ENCODE data around the gene MIEF1.
"Not testable (repeated sequence)": the region's sequence is repeated elsewhere in the genome, so short reads cannot be mapped to it uniquely, and the experiment has no call there.

MIEF1 gene

GRCh38 chr22:39489094-39490068 is 12.7 kb upstream of the MIEF1 start:
- in situ Hi-C loops (cut with MboI; ENCODE audit: low sequenced_read_pairs) = no loop called here

DNA sequence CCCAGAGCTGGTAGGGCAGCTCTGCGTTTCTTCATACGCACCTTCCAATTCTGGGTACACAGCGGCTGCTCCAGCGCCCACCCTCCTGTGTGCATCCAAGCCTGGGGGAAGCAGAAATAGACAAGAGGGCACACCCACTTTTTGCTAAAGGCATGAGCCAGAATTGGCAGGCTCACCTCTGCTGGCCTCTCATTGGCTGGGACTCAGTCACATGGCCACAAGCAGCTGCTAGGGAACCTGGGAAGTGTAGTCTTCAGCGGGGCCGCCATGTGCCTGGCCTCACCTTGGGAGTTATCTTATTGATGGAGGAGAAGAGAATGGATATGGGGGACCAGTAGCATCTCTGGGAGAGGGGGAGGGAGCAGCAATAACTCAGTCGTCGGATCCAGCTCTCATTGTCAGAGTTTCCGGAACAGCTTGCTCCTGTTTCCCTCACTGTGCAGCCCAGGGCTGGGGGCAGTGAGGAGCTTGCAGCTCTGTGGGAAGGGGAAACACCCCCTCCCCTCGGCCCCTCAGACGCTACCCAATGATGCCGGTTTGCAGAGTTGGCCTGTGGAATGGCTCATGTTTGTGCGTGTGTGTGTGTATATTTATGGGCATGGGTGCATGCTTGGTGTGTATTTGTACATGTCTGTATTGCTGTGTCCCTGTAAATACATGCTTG is 11.8 kb upstream of the MIEF1 start:
- in situ Hi-C loops (cut with MboI; ENCODE audit: low sequenced_read_pairs) = no loop called here

DNA sequence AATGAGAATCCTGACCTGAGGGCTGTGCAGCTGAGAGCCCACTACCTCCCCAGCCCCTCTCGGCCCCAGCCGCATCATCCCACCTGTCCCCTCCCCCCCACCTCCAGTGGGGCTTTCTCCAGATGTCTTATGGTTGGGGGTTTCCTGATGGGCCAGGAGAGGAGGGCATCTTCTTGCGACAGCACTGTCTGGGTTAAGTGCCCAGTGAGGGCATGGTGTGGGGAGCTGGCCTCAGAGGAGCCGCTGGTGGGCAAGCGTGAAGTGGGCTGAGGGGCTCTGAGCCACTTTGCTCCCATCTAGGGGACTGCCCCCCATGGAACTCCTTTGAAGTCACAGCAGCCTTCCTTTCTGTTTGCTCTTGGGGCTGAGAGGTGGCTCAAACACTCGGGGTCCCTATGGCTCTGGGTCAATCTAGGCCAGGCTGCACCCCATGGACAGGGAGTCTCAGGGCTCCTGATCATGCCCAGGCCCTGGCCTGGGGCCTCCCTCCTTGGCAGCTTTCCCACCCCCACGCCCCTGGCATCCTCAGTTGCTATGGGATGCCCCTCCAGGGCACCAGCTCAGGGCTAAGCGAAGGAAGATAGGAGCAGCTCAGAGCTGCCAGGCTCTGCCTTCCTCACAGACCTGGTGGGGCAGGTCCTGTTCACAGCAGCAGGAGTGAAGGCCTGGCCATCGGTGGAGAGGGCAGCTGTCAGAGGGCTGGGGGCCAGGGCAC is 11.0 kb upstream of the MIEF1 start:
- in situ Hi-C loops (cut with MboI; ENCODE audit: low sequenced_read_pairs) = no loop called here

- in situ Hi-C loops (cut with MboI; ENCODE audit: low sequenced_read_pairs) = no loop called here
Measured at GRCh38 chr22:39491696-39492095, 10.4 kb upstream of the MIEF1 start.

GRCh38 chr22:39492186-39492585 is 9.9 kb upstream of the MIEF1 start:
- in situ Hi-C loops (cut with MboI; ENCODE audit: low sequenced_read_pairs) = no loop called here

DNA sequence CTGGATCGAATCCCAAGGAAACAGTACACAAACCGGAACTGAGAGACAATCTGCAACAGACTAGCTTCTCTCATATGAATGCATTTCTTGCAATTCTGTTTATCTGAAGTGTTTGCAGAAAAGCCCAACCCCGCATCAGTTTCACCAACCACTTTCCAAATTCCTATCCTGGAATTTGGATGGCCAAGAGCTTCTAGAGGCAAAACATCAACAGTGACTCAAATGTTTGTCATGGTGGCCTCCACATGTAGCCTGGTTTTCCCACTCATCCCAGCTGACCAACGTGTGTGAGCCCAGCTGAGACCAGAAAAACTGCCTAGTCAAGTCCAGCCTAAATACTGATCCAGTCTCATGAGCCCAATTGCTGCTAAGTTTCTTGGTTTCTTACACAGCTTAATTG is 8.3 kb upstream of the MIEF1 start:
- in situ Hi-C loops (cut with MboI; ENCODE audit: low sequenced_read_pairs) = no loop called here

DNA sequence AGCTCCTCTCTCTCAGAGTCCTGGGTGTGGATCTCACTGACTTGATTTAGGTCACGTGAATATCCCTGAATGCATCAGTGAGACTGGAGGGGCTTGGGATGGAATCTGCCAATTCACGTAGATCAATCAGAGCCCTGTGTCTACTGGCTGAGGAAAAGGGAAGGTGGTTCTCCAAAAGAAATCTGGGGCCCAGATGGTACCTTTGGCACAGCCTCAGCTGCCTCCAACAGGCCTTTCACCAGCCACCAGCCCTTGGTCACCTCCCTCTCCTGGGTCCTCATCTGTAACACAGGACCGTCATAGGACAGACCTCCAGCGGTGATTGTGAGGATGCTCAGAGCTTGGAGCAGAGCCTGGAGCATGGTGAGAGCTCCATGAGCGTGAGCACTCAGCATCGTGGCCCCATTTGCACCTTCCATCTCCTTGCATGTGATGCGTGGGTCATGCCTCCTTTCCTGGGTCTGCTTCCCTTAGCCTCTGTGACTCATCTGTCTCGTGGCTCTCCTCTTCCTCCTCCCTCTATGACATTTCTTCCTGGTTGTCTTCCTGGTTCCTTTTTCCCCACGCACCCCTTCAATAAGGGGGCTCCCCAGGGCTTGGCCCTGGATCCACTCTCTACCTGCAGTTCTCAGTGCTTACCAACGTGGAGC is 7.5 kb upstream of the MIEF1 start:
- in situ Hi-C loops (cut with MboI; ENCODE audit: low sequenced_read_pairs) = no loop called here

GRCh38 chr22:39496131-39496838 is 5.8 kb upstream of the MIEF1 start:
- in situ Hi-C loops (cut with MboI; ENCODE audit: low sequenced_read_pairs) = no loop called here

DNA sequence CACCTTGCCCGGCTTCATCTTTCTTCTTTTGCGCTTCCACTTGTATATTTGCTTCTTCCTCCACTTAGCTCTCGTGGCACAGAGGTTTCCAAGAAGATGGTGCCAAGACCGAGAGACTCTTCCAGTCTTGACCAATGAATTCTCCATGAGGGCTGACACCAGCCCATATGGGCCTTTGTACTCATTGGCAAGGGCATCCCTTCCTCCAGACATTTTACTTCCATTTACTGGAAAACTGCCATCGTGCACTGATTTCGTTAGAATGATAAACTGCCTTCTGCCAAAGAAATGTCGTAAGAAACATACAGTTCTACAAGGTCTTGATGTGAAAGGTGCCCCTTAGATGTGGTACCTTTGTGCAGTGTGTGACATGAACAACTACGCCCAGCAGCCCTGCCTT is 4.7 kb upstream of the MIEF1 start:
- in situ Hi-C loops (cut with MboI; ENCODE audit: low sequenced_read_pairs) = no loop called here

- in situ Hi-C loops (cut with MboI; ENCODE audit: low sequenced_read_pairs) = no loop called here
Measured at GRCh38 chr22:39498368-39498767, 3.7 kb upstream of the MIEF1 start.

DNA sequence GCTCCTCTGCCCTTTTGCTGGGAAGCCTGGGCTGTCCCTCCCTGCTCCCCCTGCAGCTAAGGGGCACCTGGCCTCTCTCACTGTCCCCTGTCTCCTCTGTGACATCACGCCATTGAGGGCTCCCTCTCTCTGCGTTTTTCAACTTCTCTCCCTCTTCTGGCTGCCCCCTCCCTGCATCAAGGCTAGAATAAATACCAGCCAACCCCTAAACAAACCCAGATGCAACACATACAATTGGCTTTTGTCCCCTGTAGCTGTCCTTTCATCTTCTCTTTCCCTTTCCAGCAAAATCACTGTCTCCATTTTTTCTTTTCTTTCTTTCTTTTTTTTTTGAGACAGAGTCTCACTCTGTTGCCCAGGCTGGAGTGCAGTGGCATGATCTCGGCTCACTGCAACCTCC is 3.3 kb upstream of the MIEF1 start:
- in situ Hi-C loops (cut with MboI; ENCODE audit: low sequenced_read_pairs) = no loop called here

DNA sequence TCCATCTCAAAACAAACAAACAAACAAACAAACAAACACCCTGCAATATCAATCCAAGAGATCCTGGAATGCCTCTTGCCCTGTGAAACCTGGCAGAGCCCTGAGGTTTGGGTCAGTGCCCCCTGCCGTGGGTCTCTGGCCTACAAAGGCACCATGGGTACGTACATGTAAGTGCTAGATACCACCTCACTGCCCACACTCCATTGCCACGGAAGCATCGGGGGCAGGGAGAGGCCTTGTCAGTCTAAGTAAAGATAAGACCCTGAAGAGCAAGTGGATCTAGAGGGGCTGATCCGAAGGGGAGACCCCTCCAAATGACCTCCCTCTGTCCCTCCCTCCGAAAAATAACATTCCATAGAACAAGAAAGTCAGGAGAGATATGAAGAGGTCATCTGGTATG is 2.0 kb upstream of the MIEF1 start:
- in situ Hi-C loops (cut with MboI; ENCODE audit: low sequenced_read_pairs) = no loop called here

GRCh38 chr22:39501644-39502108 is 414 bp upstream of the MIEF1 start:
- in situ Hi-C loops (cut with MboI; ENCODE audit: low sequenced_read_pairs) = no loop called here

DNA sequence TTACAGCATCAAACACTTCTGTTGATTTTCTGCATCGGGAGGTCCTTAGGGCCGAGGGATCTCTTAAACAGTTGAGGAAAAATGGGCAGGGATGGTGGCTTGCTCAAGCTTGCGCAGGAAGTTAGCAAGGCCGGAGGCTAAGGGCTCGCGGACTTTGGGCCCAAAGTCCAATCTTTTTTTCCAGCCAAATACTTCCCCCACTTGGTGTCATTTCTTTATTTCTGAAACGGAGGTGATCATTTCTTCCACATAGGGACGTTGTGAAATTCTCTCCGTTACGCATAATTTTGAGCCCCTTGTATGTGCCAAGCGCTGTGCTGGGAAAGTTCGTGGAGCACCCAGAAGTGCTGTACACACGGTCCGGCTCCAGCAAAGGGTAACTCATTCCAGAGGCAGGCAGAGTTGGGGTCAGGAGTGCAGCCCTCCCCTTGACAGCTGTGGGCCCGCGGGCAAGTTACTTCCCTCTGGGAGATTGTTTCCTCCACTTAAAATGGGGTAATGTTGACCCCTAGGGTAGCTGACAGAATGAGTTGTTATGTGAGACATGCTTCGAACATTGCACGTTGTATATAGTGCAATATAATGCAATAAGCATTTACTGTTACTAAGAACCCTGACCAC is 809 bp downstream of the MIEF1 start:
- in situ Hi-C loops (cut with MboI; ENCODE audit: low sequenced_read_pairs) = no loop called here

DNA sequence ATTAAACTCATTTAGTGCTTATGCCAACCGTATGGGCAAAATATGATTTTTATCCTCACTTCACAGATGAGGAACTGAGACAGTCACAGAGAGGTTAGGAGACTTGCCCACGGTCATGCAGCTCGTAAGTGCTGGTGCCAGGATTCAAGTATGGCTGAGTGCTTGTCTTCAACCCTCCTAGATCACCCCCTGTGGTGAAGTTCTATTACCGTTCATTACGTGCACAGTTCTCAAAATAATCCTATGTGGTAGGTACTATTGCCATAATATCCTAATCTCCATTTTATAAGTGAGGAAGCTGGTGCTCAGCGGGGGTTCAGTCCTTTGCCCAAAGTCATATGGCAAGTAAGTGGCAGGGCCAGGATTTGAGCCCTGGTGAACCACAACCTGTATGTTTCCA is 1.5 kb downstream of the MIEF1 start:
- in situ Hi-C loops (cut with MboI; ENCODE audit: low sequenced_read_pairs) = no loop called here

GRCh38 chr22:39504071-39504470 is 2.0 kb downstream of the MIEF1 start:
- in situ Hi-C loops (cut with MboI; ENCODE audit: low sequenced_read_pairs) = no loop called here

- in situ Hi-C loops (cut with MboI; ENCODE audit: low sequenced_read_pairs) = not testable (repeated sequence)
Measured at GRCh38 chr22:39507021-39507420, 4.9 kb downstream of the MIEF1 start.

- in situ Hi-C loops (cut with MboI; ENCODE audit: low sequenced_read_pairs) = no loop called here
Measured at GRCh38 chr22:39508393-39508792, 6.3 kb downstream of the MIEF1 start.

DNA sequence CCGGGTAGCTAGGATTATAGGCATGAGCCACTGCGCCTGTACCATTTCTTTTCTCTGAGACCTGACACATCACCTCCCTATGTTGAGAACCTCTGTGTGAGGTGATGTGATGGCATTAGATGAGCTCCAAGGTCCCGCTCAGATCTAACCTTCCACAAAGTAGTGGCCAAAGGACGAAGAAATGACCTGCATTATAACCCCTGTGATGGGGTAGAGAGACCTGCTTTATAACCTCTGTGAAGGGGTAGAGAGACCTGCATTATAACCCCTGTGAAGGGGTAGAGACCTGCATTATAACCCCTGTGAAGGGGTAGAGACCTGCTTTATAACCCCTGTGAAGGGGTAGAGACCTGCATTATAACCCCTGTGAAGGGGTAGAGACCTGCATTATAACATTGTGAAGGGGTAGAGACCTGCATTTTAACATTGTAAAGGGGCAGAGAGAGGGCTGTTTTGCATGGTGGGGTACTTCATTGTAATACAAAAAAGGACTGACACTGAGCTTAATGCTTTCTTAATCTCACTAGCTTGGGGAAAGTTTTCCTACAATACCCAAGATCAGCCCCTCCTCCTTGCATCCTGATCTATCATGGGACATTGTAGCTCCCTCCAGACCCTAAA is 8.5 kb downstream of the MIEF1 start:
- in situ Hi-C loops (cut with MboI; ENCODE audit: low sequenced_read_pairs) = no loop called here
